HepG2 (cell line): ENCODE data around the gene TBC1D16. TPM values are rescaled to one million over a fixed set of nuclear protein-coding genes. Genes with fewer than 3 reads are reported as not detected.

Experiments
- ASH2L ChIP-seq: fragments of 300-600, 200-600 bp; sonication (generic); IDR thresholded peaks from 2 replicates; pipeline ENCODE4 v1.7.0; 2017; ENCODE audit warnings: low read depth, mild to moderate bottlenecking, moderate library complexity, mixed read lengths, low read length; ENCODE audit not compliant: insufficient read length
- ATF7 ChIP-seq, 2 experiments: fragments of 450-650 bp in 1 of 2; sonication (generic) in 1 of 2; formaldehyde crosslinking in 1 of 2; IDR thresholded peaks; 2 replicates each; pipeline versions ENCODE4 v1.4.0 to v1.6.1; 2016 to 2020; ENCODE audit warnings: antibody characterized with exemption in 1 of 2, mild to moderate bottlenecking in 1 of 2, missing genetic modification reagents in 1 of 2
- CBX5 ChIP-seq: sonication (generic); formaldehyde crosslinking; IDR thresholded peaks from 2 replicates; pipeline ENCODE4 v1.4.0; 2020; ENCODE audit warnings: missing genetic modification reagents, borderline replicate concordance
- ELF4 ChIP-seq: sonication (generic); formaldehyde crosslinking; IDR thresholded peaks from 2 replicates; pipeline ENCODE4 v1.5.0; 2020; ENCODE audit warnings: missing genetic modification reagents, mild to moderate bottlenecking, moderate library complexity, borderline replicate concordance
- ELK4 ChIP-seq: sonication (generic); formaldehyde crosslinking; IDR thresholded peaks from 2 replicates; pipeline ENCODE4 v1.9.0; 2021; ENCODE audit warnings: missing genetic modification reagents, borderline replicate concordance
- GFI1 ChIP-seq: sonication (generic); formaldehyde crosslinking; IDR thresholded peaks from 2 replicates; pipeline ENCODE4 v1.5.0; 2020; ENCODE audit warnings: missing genetic modification reagents, mild to moderate bottlenecking, borderline replicate concordance
- KDM1A ChIP-seq: IDR thresholded peaks from 2 replicates; pipeline ENCODE4 v1.6.1; 2016; ENCODE audit warnings: missing compliant biosample characterization
- KLF11 ChIP-seq: IDR thresholded peaks from 2 replicates; pipeline ENCODE4 v1.6.1; 2016; ENCODE audit warnings: missing compliant biosample characterization
- NFE2L2 ChIP-seq: fragments of 150-350 bp; IDR thresholded peaks from 2 replicates; pipeline ENCODE4 v1.6.1; 2014; ENCODE audit warnings: low read length
- NR0B2 ChIP-seq: sonication (generic); formaldehyde crosslinking; IDR thresholded peaks from 2 replicates; pipeline ENCODE4 v1.4.0; 2020; ENCODE audit warnings: mild to moderate bottlenecking, missing genetic modification reagents
- NR2C2 ChIP-seq: sonication (generic); formaldehyde crosslinking; IDR thresholded peaks from 2 replicates; pipeline ENCODE4 v1.4.0; 2020; ENCODE audit warnings: missing genetic modification reagents, mild to moderate bottlenecking, moderate library complexity, borderline replicate concordance
- PHF21A ChIP-seq: sonication (generic); formaldehyde crosslinking; IDR thresholded peaks from 2 replicates; pipeline ENCODE4 v1.5.0; 2020; ENCODE audit warnings: mild to moderate bottlenecking, missing genetic modification reagents
- POGZ ChIP-seq: sonication (generic); formaldehyde crosslinking; IDR thresholded peaks from 2 replicates; pipeline ENCODE4 v1.4.0; 2020; ENCODE audit warnings: mild to moderate bottlenecking, missing genetic modification reagents
- REL ChIP-seq: sonication (generic); formaldehyde crosslinking; conservative IDR thresholded peaks from 2 replicates; pipeline ENCODE4 v1.8.0; 2022; ENCODE audit warnings: mild to moderate bottlenecking, missing genetic modification reagents, moderate library complexity
- RFXANK ChIP-seq: IDR thresholded peaks from 2 replicates; pipeline ENCODE4 v1.6.1; 2016
- SP5 ChIP-seq: IDR thresholded peaks from 2 replicates; pipeline ENCODE4 v1.6.1; 2016; ENCODE audit warnings: low read depth, borderline replicate concordance
- TEAD3 ChIP-seq: optimal IDR thresholded peaks from 2 replicates; pipeline ENCODE3; 2016; ENCODE audit warnings: borderline replicate concordance
- TGIF2 ChIP-seq: IDR thresholded peaks from 2 replicates; pipeline ENCODE4 v1.6.1; 2016; ENCODE audit warnings: control low read depth, missing compliant biosample characterization
- ZBTB21 ChIP-seq: sonication (generic); formaldehyde crosslinking; IDR thresholded peaks from 2 replicates; pipeline ENCODE4 v1.4.0; 2020; ENCODE audit warnings: missing genetic modification reagents
- ZMYM2 ChIP-seq: sonication (generic); formaldehyde crosslinking; IDR thresholded peaks from 2 replicates; pipeline ENCODE4 v1.8.0; 2022; ENCODE audit warnings: mild to moderate bottlenecking, missing genetic modification reagents
- ZNF143 ChIP-seq: sonication (generic); formaldehyde crosslinking; IDR thresholded peaks from 2 replicates; pipeline ENCODE4 v1.4.0; 2020; ENCODE audit warnings: missing genetic modification reagents
- ZNF337 ChIP-seq: sonication (generic); formaldehyde crosslinking; IDR thresholded peaks from 2 replicates; pipeline ENCODE4 v1.5.1; 2020; ENCODE audit warnings: missing genetic modification reagents, low read depth, mild to moderate bottlenecking, borderline replicate concordance
- ZNF34 ChIP-seq: sonication (generic); formaldehyde crosslinking; IDR thresholded peaks from 2 replicates; pipeline ENCODE4 v1.4.0; 2020; ENCODE audit warnings: mild to moderate bottlenecking, missing genetic modification reagents, borderline replicate concordance
- ZNF350 ChIP-seq: sonication (generic); formaldehyde crosslinking; IDR thresholded peaks from 2 replicates; pipeline ENCODE4 v1.4.0; 2020; ENCODE audit warnings: mild to moderate bottlenecking, low read depth, missing genetic modification reagents, borderline replicate concordance
- ZNF496 ChIP-seq: sonication (generic); formaldehyde crosslinking; IDR thresholded peaks from 2 replicates; pipeline ENCODE4 v1.8.1; 2023; ENCODE audit warnings: mild to moderate bottlenecking, moderate library complexity, missing genetic modification reagents; ENCODE audit not compliant: insufficient replicate concordance
- ZNF557 ChIP-seq: sonication (generic); formaldehyde crosslinking; IDR thresholded peaks from 2 replicates; pipeline ENCODE4 v1.4.0; 2020; ENCODE audit warnings: missing genetic modification reagents
- ZNF558 ChIP-seq: sonication (generic); formaldehyde crosslinking; IDR thresholded peaks from 2 replicates; pipeline ENCODE4 v1.9.0; 2022; ENCODE audit warnings: mild to moderate bottlenecking, missing genetic modification reagents, borderline replicate concordance
- ZNF761 ChIP-seq: sonication (generic); formaldehyde crosslinking; conservative IDR thresholded peaks from 2 replicates; pipeline ENCODE4 v1.4.0; 2020; ENCODE audit warnings: mild to moderate bottlenecking, missing genetic modification reagents
- polyA plus RNA-seq, 8 experiments: library from polyadenylated mRNA; depleted of rRNA in 3 of 8; stranded (reverse) in 7 of 8; unstranded in 1 of 8; fragments of >200 nt; fragmentation: Illumina TruSeq in 4 of 8; extraction: Trizol in 4 of 8; gene quantifications; 2 replicates each; pipeline versions ENCODE4 v1.2.1 to v1.2.3, GENCODE V29; 2011 to 2016; ENCODE audit warnings: low read depth in 4 of 8, missing spikeins in 1 of 8, mixed read lengths in 1 of 8; ENCODE audit not compliant: insufficient read depth in 1 of 8
- total RNA-seq, 5 experiments: library from RNA; depleted of rRNA; stranded (reverse); fragments of >200 nt; fragmentation: Illumina TruSeq; extraction: Trizol; gene quantifications; 2 replicates each; pipeline ENCODE4 v1.2.3, GENCODE V29; 2016; ENCODE audit warnings: low read depth in 1 of 5
- TF ChIP-seq, protein P1 (sequence below): sonication (generic); formaldehyde crosslinking; IDR thresholded peaks from 2 replicates; pipeline ENCODE4 v1.5.0; 2020; ENCODE audit warnings: missing genetic modification reagents, mild to moderate bottlenecking, borderline replicate concordance

The TBC1D16 gene
- total and polyA plus RNA-seq, 2 of the 13 experiments (the other 11 are each of a cell fraction or from before 2014, with no cell fraction given): 14.9 to 24.9 TPM

DNA sequence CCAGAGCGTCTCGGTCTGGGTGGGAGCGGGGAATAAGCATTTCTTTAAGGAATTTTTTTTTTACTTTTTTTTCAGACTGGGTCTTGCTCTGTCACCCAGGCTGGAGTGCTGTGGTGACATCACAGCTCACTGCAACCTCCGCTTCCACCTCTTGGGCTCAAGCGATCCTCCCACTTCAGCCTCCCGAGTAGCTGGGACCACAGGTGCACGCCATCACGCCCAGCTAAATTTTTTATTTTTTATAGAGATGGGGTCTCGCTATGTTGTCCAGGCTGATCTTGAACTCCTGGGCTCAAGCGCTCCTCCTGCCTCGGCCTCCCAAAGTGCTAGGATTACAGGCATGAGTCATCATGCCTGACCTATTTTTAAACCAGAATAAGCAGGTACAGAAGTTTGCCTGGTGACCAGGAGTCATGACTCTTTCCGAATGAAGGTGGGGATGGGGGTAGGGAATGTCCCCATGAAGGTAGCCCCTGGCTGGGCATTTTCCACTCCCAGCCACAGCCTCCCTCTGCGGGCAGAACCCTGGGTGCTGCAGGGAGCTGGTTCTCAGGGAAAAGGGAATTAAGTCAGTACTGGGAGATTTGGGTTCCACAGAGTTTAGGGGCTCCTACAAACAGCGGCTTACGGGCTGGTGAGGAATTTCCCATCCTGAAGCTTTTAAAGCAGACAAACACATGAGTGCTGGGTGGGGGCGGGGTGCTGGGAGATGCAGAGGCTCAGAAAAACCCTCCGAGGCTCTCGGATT is 48.3 kb downstream of the TBC1D16 start (continued):
- TF ChIP-seq ASH2L (no peak), TGIF2 (CRISPR knock-in tag) (no peak), ZNF761 (CRISPR knock-in tag) (no peak; the same call in 1 of the 2 replicates), NR2C2 (no peak), GFI1 (CRISPR knock-in tag) (no peak), ZBTB21 (CRISPR knock-in tag) (0 out of 2 replicates have a peak, but pooled peaks have one; percentile 27), ZMYM2 (CRISPR knock-in tag) (peak; percentile 95), ZNF143 (CRISPR knock-in tag) (no peak), NR0B2 (CRISPR knock-in tag) (no peak), RFXANK (CRISPR knock-in tag) (no peak), ZNF337 (0 out of 2 replicates have a peak, but pooled peaks have one; percentile 3), KDM1A (peak; percentile 93), ZNF558 (CRISPR knock-in tag) (no peak), ELF4 (no peak), POGZ (CRISPR knock-in tag) (0 out of 2 replicates have a peak, but pooled peaks have one; percentile 36), SP5 (CRISPR knock-in tag) (peak; percentile 42; the same call in 1 of the 2 replicates), PHF21A (CRISPR knock-in tag) (no peak; the same call in 1 of the 2 replicates), TEAD3 (no peak), ATF7 (IDR thresholded peaks at IDR 0.05) (no peak), ATF7 (CRISPR knock-in tag; IDR thresholded peaks at IDR 0.05) (no peak), ZNF350 (CRISPR knock-in tag) (0 out of 2 replicates have a peak, but pooled peaks have one; percentile 45), ELK4 (CRISPR knock-in tag) (no peak), CBX5 (CRISPR knock-in tag) (no peak), NFE2L2 (no peak), ZNF34 (CRISPR knock-in tag) (no peak), ZNF557 (CRISPR knock-in tag) (no peak), ZNF496 (CRISPR knock-in tag) (no peak), KLF11 (CRISPR knock-in tag) (no peak), REL (peak; percentile 24; the same call in 1 of the 2 replicates)
- TF ChIP-seq, protein P1, sequence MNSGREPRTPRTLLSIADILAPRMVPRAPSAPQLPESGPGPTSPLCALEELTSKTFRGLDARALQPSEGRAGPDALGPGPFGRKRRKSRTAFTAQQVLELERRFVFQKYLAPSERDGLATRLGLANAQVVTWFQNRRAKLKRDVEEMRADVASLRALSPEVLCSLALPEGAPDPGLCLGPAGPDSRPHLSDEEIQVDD (CRISPR knock-in tag): no peak
